GM21786 (cell line): ENCODE measurements around the gene RAB38.
A peak's percentile ranks its signal among the peaks of the same experiment; 100 is the strongest.

Experiments
- ATAC-seq: cut with Tn5 transposase; IDR thresholded peaks from one replicate; pipeline ENCODE4 v1.9.1; 2021; ENCODE audit not compliant: unreplicated experiment

Gene RAB38

DNA sequence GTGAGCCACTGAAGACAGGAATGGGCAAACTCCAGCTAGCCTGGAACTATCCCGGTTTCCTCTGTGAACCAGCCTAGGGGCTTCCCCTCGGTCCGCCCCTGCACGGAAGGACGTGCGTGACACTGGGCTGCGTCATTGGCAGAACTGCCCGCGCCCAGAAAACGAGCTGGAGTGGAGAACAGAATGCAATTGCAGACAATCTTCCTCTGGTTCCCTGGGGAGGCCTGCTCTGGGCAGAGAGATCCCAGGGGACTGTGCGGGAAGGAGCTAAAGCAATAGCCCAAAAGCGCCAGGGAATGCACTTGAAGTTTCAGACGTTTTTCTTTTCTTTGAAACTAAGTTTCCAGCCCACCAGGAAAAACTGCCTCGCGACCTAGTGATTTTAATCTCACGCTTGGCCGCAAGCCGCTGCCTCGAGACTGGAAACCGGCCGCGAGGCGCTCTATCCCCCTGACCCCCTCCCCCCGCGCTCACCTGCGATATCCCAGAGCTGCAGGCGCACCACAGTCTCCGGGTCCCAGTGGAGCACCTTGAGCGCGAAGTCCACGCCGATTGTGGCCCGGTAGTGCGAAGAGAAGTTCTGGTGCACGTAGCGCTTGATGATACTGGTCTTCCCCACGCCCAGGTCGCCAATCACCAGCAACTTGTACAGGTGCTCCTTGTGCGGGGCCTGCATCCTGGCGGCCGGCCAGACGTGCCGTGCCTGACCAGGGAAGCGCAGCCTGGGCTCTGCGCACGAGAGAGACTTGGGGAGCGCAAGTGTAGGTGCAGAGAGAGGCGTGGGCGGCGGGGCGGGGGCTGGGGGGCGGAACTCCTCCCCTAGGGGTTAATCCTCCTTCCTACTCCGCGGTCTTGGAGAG is at the start of gene RAB38:
Gene RAB38 (minus strand): TSS at position 735 of the 860 bp plus-strand sequence. CDS start 59 bp downstream, at position 676.
- peak; percentile 44 for ATAC-seq

DNA sequence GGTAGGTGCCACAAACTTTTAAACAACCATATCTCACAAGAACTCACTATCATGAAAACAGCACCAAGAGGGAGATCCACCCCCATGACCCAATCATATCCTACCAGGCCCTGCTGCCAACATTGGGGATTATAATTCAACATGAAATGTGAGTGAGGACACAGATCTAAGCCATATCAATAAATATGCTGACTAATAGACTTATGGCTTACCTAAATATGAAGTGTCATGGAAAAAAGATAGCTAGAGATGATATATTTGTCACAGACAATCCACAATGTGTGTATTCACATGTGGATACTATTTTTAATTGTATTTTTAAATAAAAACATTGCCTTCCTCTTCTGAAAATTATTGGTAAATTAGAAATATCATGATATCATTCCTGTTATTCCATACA is 38.2 kb upstream of the RAB38 start:
- ATAC-seq, result no peak

DNA sequence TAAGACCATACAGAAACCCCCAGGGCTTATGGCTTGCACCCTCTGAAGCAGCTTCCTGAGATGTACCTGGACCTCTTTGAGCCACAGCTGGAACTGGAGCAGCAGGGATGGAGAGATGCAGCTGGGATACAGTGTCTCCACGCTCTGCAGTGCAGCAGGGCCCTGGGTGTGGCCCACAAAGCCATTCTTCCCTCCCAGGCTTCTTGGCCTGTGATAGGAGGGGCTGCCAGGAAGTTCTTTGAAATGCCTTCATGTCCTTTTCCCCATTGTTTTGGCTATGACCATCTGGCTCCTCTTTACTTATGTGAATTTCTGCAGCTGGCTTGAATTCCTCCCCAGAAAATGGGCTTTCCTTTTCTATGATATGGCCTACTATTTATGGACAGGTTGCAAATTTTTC is 37.1 kb upstream of the RAB38 start:
- no peak for ATAC-seq

DNA sequence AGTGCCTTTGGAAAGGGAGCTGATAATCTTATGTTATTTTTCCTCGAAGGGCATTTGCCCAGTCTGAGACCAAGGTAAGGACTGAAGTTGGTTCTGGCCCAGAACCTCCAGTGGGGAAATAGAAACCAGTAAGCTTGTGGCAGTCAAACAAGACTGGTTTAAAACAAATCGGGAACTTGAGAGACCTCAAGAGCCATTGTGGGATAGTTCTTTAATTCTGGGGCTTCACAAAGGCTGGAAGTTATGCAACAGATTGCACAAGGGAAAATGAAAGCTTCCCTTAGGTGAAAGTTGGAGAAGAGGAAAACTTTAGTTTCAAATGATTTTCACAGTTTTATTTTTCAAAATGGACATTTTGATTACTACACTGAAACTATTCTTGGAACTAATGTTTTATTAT is 33.5 kb upstream of the RAB38 start:
- no peak for ATAC-seq

DNA sequence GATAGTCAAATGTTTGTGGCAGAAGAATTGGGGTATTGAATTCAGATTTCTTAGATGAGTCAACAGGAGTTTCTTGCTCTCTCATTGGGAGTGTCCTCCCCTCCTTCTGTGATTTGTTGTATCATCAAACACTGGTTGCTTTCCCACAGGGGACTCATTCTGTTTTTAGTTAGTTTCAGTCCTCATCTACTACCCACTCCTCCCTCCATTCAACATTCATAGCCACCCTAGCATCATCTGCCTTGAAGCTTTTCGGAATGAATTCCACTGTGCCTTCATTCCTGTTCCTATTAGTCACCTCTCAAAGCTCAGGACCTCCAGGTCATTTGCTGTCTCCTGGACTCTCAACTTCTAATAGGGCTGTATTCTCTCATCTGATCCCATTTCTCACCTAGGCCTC is 31.5 kb upstream of the RAB38 start:
- no peak for ATAC-seq

DNA sequence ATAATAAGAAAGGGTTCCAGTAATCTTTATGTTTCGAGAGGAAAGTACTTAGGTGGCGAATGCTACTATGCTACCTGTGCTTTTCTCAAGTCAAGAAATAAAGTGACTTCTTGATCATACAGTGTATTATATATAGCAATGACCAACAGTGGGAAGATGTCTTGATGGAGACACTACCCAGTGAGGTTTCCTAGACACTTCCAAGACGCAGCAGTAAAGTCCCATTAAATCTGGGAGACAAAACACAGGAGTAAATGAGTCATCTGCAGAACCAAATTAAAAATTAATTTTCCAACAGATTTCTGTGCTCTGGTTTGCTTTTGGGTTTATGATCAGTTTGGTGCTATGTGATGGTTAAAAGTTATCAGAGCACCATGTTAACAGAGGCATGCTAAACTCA is 29.1 kb upstream of the RAB38 start:
- no peak for ATAC-seq

DNA sequence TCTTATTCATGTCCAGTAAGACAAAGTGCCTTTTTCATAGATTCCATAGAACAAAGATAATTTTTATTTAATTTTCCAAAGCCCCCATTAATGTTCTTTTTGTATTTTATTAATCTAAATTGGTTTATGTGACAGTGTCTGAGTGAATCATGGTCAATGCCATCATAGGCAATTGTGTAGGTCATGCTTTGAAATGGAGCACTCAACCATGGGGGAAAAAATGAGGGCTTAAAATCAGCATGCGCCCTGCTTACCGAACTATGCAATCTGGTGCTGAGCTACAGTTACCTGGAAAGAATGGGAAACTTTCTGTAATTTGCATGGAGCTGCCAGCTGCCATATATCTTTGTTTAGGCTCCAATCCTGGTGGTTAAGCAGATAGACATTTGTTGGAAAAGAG is 28.4 kb upstream of the RAB38 start:
- no peak for ATAC-seq

- ATAC-seq, result peak; percentile 45
Observed at GRCh38 chr11:88202498-88202897, 27.3 kb upstream of the RAB38 start.

DNA sequence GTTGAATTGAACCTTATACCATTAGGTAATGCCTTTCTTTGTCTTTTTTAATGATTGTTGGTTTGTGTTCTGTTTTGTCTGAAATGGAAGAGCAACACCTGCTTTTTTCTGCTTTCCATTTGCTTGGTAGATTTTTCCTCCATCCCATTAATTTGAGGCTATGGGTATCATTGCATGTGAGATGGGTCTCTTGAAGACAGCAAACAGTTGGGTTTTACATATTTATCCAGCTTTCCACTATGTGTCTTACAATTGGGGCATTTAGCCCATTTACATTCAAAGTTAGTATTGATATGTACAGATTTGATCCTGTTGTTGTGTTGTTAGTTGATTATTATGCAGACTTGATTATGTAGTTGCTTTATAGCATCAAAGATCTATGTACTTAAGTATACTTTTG is 21.1 kb upstream of the RAB38 start:
- ATAC-seq, result no peak

DNA sequence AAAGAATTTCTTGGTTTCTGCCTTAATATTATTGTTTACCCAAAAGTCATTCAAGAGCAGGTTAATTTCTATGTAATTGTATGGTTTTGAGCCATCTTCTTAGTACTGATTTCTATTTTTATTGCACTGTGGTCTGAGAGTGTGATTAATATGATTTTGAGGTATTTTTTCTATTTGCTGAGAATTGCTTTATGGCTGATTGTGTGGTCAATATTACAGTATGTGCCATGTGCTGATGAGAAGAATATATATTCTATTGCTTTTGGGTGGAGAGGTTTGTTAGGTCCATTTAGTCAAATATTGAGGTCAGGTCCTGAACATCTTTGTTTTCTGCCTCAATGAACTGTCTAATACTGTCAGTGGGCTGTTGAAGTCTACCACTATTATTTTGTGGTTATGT is 20.7 kb upstream of the RAB38 start:
- ATAC-seq, result no peak

DNA sequence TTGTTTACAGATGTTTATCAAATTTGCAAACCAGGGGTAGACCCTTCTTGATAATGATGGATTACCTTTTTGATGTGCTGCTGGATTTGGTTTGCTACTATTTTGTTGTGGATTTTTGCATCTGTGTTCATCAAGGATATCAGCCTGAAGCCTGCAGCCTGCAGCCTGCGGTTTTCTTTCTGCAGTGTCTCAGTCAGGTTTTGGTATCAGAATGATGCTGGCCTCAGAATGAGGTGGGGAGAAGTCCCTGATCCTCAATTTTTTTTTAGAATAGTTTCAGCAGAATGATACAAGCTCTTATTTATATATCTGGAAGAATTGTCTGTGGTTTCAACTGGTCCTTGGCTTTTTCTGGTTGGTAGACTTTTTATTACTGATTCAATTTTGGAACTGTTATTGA is 19.7 kb upstream of the RAB38 start:
- ATAC-seq, result no peak

DNA sequence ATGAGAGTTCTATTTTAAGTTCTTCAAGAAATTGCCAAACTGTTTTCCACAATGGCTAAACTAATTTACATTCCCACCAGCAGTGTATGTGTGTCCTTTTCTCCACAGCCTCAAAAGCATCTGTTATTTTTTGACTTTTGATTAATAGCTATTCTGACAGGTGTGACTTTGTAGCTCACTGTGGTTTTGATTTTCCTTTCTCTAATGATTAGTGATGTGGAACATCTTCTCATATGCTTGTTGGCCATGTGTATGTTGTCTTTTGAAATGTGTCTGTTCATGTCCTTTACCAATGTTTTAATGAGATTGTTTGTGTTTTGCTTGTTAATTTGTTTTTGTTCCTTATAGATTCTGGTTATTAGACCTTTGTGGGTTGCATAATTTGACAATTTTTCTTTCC is 18.0 kb upstream of the RAB38 start:
- no peak for ATAC-seq

- ATAC-seq, result no peak
Observed at GRCh38 chr11:88188932-88189253, 13.7 kb upstream of the RAB38 start.

DNA sequence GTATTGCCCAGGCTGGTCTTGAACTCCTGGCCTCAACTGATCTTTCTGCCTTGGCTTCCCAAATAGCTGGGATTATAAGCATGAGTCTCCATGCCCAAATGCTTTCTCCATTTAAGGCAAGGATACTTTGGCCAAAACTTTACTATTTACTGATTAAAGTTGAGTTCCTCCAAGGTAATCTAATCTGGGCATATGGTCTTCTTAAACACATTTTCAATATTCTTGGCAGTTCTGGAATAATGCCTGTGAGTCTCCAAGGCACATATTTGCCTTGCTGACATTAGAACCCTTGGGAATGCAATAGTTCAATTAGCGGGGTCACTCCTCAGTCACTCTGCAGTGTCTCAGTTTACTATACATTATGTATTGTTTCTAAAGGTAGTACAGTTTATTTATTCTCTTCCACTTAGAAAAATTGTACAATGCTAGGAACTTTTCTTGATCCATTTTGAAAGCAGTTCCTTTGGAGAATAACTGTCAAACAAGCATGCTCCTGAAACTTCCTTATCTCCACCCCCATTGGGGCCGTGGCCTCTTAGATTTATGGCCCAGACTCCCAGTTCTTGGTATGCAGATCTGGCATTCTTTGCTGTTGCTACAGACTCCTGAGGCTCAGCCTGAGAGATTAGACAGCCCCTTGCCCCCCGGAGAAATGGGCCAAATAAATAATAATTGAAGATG is 13.1 kb upstream of the RAB38 start:
- ATAC-seq, result no peak

DNA sequence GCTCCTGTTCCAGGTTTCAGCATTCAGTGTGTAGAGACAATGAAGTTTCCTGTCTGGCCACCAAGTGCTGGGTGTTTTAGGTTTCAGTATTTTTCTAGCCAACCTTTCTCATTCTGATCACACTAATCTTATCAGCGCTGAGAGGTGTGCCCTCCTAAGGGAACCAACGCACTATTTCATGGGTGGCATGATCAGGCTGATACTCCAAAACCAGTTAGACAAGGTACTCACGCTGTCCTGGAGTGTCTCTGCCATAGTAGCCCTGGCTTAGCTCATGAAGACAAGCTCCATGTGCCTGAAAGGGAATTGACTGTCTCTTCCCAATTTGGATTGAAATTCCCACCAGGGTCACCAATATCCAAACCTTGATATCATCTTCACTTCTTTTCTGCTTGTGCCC is 8.0 kb upstream of the RAB38 start:
- ATAC-seq, result no peak

DNA sequence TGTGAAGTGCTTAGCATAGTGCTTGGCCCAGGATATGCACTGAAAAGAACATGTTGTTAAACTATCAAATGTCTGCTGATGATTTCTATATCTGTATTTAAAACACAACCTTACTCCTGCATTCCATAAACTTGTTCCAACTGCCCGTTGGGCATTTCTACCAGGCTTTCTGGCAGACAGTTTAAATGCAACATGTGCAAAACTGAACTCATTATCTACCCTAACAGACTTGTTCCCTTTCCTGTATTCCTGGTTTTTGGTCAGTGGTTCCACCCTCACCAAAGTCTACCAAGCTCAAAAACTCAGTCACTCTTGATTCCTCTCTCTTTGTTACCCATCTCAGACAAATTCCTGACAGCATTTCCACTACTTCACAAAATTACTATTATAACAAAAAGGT is 6.5 kb upstream of the RAB38 start:
- ATAC-seq, result no peak

DNA sequence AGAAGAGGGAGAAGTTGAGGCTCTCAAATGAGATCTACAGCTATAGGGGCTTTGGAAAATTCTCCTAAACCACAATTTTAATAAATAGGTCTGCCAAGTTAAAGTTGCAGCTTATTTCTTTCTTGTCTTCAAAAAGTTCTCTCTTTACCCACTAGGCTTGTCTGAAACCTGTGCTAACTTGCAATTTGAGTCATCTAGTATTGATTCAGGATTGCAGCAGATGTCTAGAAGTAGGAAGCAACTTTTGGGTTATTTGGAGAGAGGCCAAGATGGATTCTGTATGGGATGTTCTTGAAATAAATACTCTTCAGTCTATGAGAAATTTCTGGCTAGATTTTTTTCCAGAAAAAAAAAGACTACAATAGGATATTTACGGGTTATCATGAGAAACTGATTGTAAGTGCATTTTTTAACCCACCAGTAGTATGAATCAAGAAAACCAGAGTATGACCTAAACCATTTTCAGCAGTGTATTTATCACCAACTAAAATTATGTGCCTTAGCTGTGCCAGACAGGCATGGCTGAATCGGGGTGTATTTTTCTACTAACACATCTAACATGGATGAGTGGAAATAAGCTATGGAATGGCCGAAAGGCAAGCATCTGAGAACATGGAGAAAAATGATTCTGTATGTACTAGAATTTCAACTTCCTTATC is 4.9 kb upstream of the RAB38 start:
- ATAC-seq, result no peak

DNA sequence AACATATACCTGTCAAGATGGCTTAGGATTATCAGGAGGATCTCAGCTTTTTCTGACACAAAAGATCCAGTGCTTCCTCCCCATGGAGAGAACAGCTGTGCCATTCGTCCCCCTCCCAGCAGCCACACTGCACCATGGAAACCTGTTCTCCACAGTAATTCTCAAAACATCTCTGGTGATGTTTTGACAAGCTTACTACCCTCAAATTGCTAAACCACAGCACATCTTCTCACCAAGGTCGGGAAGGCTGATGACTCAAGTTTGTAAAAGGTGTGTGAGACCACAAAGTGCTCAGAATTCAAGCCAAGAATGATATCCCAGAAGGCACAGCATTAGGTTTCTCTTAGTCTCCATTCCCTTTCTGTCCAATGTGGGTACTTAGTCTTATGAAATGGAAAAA is 3.9 kb upstream of the RAB38 start:
- peak; percentile 62 for ATAC-seq

- no peak for ATAC-seq
Observed at GRCh38 chr11:88178191-88178590, 2.9 kb upstream of the RAB38 start.

DNA sequence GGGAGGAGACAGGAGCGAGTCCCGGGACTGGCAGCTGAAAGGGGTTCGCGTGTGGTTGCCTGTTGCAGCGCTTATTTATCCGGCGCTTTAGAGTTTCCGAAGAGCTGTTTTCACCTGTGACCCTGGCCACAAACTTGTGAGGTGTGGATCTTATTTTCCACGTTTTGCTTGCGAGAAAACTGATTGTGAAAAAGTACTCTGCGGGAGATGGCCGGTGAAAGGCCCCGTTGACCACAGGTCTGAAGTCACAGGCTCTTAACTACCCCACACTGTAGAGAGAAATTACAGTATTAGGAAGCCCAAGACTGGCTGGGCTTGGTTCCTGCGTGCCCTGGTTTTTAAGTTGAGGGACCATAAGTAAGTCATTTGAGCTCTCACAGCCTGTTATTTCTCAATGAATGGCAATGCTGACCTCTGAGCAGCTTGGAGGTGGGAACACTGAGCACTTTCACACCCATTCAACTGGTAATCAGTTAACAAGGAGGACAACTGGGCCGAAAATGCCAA is 379 bp upstream of the RAB38 start:
- peak; percentile 24 for ATAC-seq

DNA sequence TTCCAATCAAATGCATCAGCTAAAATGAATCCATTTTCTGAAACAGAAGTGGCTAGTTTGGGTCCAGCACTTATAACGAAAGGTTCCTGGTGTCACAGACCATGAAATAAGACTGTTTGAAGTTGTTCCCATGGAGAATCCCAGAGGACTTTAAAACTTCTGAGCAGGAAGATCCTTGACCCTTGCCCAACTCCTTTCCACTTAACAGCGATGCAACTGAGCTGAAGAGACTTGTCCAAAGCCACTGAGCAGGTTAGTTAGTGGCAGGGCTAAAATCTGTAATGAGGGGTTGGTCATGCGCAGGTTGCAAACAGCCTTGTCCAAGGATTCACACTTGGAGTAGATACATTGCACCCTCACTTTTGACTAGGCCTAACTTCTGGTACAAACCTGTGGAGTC is 1.3 kb downstream of the RAB38 start:
- ATAC-seq, result no peak

- no peak for ATAC-seq
Observed at GRCh38 chr11:88171982-88172381, 3.3 kb downstream of the RAB38 start.
